ENCODE data around the gene DYNLRB1. TPM values are rescaled to one million over a fixed set of nuclear protein-coding genes. Genes with fewer than 3 reads are reported as not detected.

DYNLRB1 gene
- total and polyA plus RNA-seq, 2 of the 13 experiments (the other 11 are each of a cell fraction or from before 2014, with no cell fraction given) = 140 to 244 TPM

DNA sequence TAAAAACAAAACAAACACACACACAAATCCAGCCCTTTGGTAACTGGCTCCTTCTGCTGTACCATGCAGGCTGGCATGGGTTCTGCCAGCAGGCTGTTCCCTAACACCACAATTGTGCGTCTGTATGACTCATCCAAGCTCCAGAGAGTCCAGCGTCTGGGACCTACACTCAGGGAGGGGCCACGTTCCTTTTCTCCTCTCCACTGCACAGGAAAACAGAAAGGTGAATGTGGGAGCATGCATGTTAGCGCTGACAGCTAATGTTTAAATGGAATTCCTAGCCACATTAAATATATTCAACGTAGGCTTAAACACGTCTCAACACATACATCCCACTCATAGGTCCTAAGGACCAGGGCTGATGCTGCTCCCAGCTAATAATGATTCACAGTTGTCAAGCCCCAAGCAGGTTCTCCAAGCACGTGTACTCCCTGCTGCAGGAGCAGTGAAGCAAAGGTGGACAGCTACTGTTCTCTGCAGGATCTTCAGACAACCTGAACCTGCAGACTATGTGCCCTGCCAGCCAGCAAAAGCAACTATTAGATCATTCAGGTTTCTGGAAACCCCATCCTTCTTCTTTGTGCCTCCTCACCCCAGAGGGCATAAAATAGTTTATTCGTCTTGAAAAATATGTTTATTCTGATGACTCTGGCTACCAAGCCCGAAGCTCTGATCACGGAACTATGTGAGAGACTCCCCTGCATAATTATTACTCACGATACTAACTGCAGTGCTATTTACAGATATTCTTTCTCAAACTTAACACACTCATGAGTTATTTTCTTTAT is 63.2 kb downstream of the DYNLRB1 start (continued):
- TF ChIP-seq, protein P1, sequence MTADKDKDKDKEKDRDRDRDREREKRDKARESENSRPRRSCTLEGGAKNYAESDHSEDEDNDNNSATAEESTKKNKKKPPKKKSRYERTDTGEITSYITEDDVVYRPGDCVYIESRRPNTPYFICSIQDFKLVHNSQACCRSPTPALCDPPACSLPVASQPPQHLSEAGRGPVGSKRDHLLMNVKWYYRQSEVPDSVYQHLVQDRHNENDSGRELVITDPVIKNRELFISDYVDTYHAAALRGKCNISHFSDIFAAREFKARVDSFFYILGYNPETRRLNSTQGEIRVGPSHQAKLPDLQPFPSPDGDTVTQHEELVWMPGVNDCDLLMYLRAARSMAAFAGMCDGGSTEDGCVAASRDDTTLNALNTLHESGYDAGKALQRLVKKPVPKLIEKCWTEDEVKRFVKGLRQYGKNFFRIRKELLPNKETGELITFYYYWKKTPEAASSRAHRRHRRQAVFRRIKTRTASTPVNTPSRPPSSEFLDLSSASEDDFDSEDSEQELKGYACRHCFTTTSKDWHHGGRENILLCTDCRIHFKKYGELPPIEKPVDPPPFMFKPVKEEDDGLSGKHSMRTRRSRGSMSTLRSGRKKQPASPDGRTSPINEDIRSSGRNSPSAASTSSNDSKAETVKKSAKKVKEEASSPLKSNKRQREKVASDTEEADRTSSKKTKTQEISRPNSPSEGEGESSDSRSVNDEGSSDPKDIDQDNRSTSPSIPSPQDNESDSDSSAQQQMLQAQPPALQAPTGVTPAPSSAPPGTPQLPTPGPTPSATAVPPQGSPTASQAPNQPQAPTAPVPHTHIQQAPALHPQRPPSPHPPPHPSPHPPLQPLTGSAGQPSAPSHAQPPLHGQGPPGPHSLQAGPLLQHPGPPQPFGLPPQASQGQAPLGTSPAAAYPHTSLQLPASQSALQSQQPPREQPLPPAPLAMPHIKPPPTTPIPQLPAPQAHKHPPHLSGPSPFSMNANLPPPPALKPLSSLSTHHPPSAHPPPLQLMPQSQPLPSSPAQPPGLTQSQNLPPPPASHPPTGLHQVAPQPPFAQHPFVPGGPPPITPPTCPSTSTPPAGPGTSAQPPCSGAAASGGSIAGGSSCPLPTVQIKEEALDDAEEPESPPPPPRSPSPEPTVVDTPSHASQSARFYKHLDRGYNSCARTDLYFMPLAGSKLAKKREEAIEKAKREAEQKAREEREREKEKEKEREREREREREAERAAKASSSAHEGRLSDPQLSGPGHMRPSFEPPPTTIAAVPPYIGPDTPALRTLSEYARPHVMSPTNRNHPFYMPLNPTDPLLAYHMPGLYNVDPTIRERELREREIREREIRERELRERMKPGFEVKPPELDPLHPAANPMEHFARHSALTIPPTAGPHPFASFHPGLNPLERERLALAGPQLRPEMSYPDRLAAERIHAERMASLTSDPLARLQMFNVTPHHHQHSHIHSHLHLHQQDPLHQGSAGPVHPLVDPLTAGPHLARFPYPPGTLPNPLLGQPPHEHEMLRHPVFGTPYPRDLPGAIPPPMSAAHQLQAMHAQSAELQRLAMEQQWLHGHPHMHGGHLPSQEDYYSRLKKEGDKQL (CRISPR knock-in tag; IDR thresholded peaks at IDR 0.05; ENCODE audit: low read depth) = no peak
- TF ChIP-seq, protein P2, sequence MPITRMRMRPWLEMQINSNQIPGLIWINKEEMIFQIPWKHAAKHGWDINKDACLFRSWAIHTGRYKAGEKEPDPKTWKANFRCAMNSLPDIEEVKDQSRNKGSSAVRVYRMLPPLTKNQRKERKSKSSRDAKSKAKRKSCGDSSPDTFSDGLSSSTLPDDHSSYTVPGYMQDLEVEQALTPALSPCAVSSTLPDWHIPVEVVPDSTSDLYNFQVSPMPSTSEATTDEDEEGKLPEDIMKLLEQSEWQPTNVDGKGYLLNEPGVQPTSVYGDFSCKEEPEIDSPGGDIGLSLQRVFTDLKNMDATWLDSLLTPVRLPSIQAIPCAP (CRISPR knock-in tag; IDR thresholded peaks at IDR 0.05; ENCODE audit: low read depth) = no peak
- TF ChIP-seq ZNF670 (CRISPR knock-in tag; IDR thresholded peaks at IDR 0.05; ENCODE audit: borderline replicate concordance) (no peak), ZNF724P (CRISPR knock-in tag; IDR thresholded peaks at IDR 0.05; ENCODE audit: borderline replicate concordance) (no peak), SP1 (IDR thresholded peaks at IDR 0.05) (no peak), SP1 (CRISPR knock-in tag; IDR thresholded peaks at IDR 0.05) (no peak), ETV5 (CRISPR knock-in tag; IDR thresholded peaks at IDR 0.05; ENCODE audit: borderline replicate concordance) (peak; percentile 17; the same call in 1 of the 2 replicates), ZNF562 (CRISPR knock-in tag; IDR thresholded peaks at IDR 0.05; ENCODE audit: borderline replicate concordance) (no peak), SAFB2 (CRISPR knock-in tag; IDR thresholded peaks at IDR 0.05; ENCODE audit: borderline replicate concordance, low read depth) (no peak), ZNF432 (CRISPR knock-in tag; IDR thresholded peaks at IDR 0.05; ENCODE audit: borderline replicate concordance) (no peak), GTF3A (CRISPR knock-in tag; conservative IDR thresholded peaks at IDR 0.05) (no peak), SMARCC2 (IDR thresholded peaks at IDR 0.05) (no peak), ZNF569 (CRISPR knock-in tag; IDR thresholded peaks at IDR 0.05; ENCODE audit: borderline replicate concordance) (no peak)
- TF ChIP-seq, protein P3, sequence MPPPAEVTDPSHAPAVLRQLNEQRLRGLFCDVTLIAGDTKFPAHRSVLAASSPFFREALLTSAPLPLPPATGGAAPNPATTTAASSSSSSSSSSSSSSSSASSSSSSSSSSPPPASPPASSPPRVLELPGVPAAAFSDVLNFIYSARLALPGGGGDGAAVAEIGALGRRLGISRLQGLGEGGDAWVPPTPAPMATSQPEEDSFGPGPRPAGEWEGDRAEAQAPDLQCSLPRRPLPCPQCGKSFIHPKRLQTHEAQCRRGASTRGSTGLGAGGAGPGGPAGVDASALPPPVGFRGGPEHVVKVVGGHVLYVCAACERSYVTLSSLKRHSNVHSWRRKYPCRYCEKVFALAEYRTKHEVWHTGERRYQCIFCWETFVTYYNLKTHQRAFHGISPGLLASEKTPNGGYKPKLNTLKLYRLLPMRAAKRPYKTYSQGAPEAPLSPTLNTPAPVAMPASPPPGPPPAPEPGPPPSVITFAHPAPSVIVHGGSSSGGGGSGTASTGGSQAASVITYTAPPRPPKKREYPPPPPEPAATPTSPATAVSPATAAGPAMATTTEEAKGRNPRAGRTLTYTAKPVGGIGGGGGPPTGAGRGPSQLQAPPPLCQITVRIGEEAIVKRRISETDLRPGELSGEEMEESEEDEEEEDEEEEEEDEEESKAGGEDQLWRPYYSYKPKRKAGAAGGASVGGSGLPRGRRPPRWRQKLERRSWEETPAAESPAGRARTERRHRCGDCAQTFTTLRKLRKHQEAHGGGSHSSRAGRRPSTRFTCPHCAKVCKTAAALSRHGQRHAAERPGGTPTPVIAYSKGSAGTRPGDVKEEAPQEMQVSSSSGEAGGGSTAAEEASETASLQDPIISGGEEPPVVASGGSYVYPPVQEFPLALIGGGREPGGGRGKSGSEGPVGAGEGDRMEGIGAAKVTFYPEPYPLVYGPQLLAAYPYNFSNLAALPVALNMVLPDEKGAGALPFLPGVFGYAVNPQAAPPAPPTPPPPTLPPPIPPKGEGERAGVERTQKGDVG (CRISPR knock-in tag; IDR thresholded peaks at IDR 0.05; ENCODE audit: borderline replicate concordance) = no peak
- TF ChIP-seq, protein P4, sequence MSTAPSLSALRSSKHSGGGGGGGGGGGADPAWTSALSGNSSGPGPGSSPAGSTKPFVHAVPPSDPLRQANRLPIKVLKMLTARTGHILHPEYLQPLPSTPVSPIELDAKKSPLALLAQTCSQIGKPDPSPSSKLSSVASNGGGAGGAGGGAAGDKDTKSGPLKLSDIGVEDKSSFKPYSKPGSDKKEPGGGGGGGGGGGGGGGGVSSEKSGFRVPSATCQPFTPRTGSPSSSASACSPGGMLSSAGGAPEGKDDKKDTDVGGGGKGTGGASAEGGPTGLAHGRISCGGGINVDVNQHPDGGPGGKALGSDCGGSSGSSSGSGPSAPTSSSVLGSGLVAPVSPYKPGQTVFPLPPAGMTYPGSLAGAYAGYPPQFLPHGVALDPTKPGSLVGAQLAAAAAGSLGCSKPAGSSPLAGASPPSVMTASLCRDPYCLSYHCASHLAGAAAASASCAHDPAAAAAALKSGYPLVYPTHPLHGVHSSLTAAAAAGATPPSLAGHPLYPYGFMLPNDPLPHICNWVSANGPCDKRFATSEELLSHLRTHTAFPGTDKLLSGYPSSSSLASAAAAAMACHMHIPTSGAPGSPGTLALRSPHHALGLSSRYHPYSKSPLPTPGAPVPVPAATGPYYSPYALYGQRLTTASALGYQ (CRISPR knock-in tag; IDR thresholded peaks at IDR 0.05) = no peak
- TF ChIP-seq, protein P5, sequence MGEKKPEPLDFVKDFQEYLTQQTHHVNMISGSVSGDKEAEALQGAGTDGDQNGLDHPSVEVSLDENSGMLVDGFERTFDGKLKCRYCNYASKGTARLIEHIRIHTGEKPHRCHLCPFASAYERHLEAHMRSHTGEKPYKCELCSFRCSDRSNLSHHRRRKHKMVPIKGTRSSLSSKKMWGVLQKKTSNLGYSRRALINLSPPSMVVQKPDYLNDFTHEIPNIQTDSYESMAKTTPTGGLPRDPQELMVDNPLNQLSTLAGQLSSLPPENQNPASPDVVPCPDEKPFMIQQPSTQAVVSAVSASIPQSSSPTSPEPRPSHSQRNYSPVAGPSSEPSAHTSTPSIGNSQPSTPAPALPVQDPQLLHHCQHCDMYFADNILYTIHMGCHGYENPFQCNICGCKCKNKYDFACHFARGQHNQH (CRISPR knock-in tag; IDR thresholded peaks at IDR 0.05) = 0 out of 2 replicates have a peak, but pooled peaks have one; percentile 28

Data from HepG2 (cell line).